HCT116 (cell line): ENCODE data around the gene PRSS36. TPM values are rescaled to one million over a fixed set of nuclear protein-coding genes. Genes with fewer than 3 reads are reported as not detected.

Experiments used
- ATAC-seq: fragments of 200-7000 bp; cut with Tn5 transposase; 2 replicates; pipeline ENCODE4 v1.9.1; 2020; ENCODE audit warnings: mild to moderate bottlenecking, moderate library complexity
- BruUV-seq: library from RNA; stranded (reverse); fragments of 400-500 nt; replicated peaks from 2 replicates; lab custom pipeline; 2021; lab: Mats Ljungman, UMichigan
- CTCF ChIA-PET: fragments of 300-600 bp; sonication (Branson Sonifier 250); formaldehyde crosslinking; loops from one replicate; lab custom pipeline; 2021; ENCODE audit warnings: antibody characterized with exemption; lab: Charles Lee
- POLR2A ChIA-PET: fragments of 300-600, 350-600 bp; sonication (Branson Sonifier 250); formaldehyde crosslinking; loops from one replicate; lab custom pipeline; 2021; ENCODE audit warnings: antibody characterized with exemption; lab: Charles Lee
- RAD21 ChIA-PET, 2 experiments: fragments of 300-600 bp; sonication (Branson Sonifier 250); formaldehyde crosslinking; loops; one replicate each; lab custom pipeline; 2023; ENCODE audit warnings: low total read pairs in 2 of 2; ENCODE audit not compliant: uncharacterized antibody in 2 of 2, unreplicated experiment in 2 of 2, low non-redundant PET in 1 of 2; lab: Charles Lee
- DNase-seq: peaks from one replicate; pipeline ENCODE4 v3.0.0-alpha.2; 2010; ENCODE audit warnings: low read depth, low spot score
- H2AFZ ChIP-seq: fragments of 200-600 bp; shearing (Covaris generic), sonication (generic); 2 replicates; pipeline ENCODE4 v1.6.1; 2017; ENCODE audit warnings: low read depth, mixed run types, mixed read lengths, antibody characterized with exemption, low read length; ENCODE audit not compliant: poor library complexity, severe bottlenecking
- H3K27ac ChIP-seq: 2 replicates; pipeline ENCODE4 v1.5.1; 2012; ENCODE audit warnings: low read depth, low read length
- H3K27me3 ChIP-seq: fragments of 200-600 bp; sonication (generic); 2 replicates; pipeline ENCODE4 v1.6.1; 2016; ENCODE audit warnings: mixed run types, low read length, mixed read lengths; ENCODE audit not compliant: insufficient read depth
- H3K36me3 ChIP-seq, 2 experiments: fragments of 200-500 bp in 1 of 2; fragments of 200-600 bp in 1 of 2; sonication (Bioruptor generic) in 1 of 2; sonication (generic) in 1 of 2; 2 replicates each; pipeline versions ENCODE4 v1.5.1 to v1.6.1; 2014 to 2016; ENCODE audit warnings: low read length in 2 of 2, inconsistent platforms in 1 of 2, mixed read lengths in 1 of 2, mixed run types in 1 of 2; ENCODE audit not compliant: insufficient read depth in 2 of 2, control insufficient read depth in 1 of 2
- H3K4me1 ChIP-seq, 2 experiments: fragments of 200-600 bp in 1 of 2; sonication (generic) in 1 of 2; 2 replicates each; pipeline versions ENCODE4 v1.5.1 to v1.6.1; 2012 to 2017; ENCODE audit warnings: low read length in 2 of 2, inconsistent platforms in 1 of 2, mild to moderate bottlenecking in 1 of 2, mixed read lengths in 1 of 2, mixed run types in 1 of 2, moderate library complexity in 1 of 2; ENCODE audit not compliant: insufficient read depth in 2 of 2, control insufficient read depth in 1 of 2
- H3K4me2 ChIP-seq: fragments of 200-600 bp; sonication (generic); 2 replicates; pipeline ENCODE4 v1.6.1; 2017; ENCODE audit warnings: mixed run types, low read length, mixed read lengths
- H3K4me3 ChIP-seq, 2 experiments: fragments of 200-600 bp in 1 of 2; sonication (generic) in 1 of 2; replicated peaks in 1 of 2; 2 replicates each; pipeline ENCODE4 v1.5.1; 2011 to 2016; ENCODE audit warnings: low read length in 2 of 2, control low read depth in 1 of 2, low read depth in 1 of 2, mild to moderate bottlenecking in 1 of 2, mixed read lengths in 1 of 2, mixed run types in 1 of 2
- H3K79me2 ChIP-seq: fragments of 200-600 bp; sonication (generic); 2 replicates; pipeline ENCODE4 v1.6.1; 2017; ENCODE audit warnings: mild to moderate bottlenecking, mixed run types, low read length, moderate library complexity, mixed read lengths; ENCODE audit not compliant: insufficient read depth
- H3K9ac ChIP-seq: fragments of 200-600 bp; sonication (generic); 2 replicates; pipeline ENCODE4 v1.6.1; 2016; ENCODE audit warnings: low read length, mixed read lengths
- H3K9me2 ChIP-seq: fragments of 200-600 bp; sonication (generic), shearing (Covaris generic); 2 replicates; pipeline ENCODE4 v1.6.1; 2017; ENCODE audit warnings: mixed run types, mild to moderate bottlenecking, moderate library complexity; ENCODE audit not compliant: insufficient read depth
- H3K9me3 ChIP-seq, 2 experiments: fragments of 200-500 bp in 1 of 2; fragments of 200-600 bp in 1 of 2; sonication (Bioruptor generic) in 1 of 2; sonication (generic) in 1 of 2; 2 replicates each; pipeline ENCODE4 v1.6.1; 2014 to 2017; ENCODE audit warnings: low read length in 2 of 2, mixed read lengths in 2 of 2, inconsistent platforms in 1 of 2, low read depth in 1 of 2, mild to moderate bottlenecking in 1 of 2, mixed run types in 1 of 2, moderate library complexity in 1 of 2; ENCODE audit not compliant: control insufficient read depth in 1 of 2, insufficient read depth in 1 of 2
- H4K20me1 ChIP-seq: fragments of 200-600 bp; sonication (generic), shearing (Covaris generic); 2 replicates; pipeline ENCODE4 v1.6.1; 2017; ENCODE audit warnings: mixed run types, mild to moderate bottlenecking, moderate library complexity; ENCODE audit not compliant: insufficient read depth
- ATF3 ChIP-seq: IDR thresholded peaks from 2 replicates; pipeline ENCODE4 v1.6.1; 2012
- CBX3 ChIP-seq: IDR thresholded peaks from 2 replicates; pipeline ENCODE4 v1.6.1; 2012; ENCODE audit warnings: low read depth
- CTCF ChIP-seq, 3 experiments: fragments of 200-600 bp in 1 of 3; sonication (generic) in 1 of 3; IDR thresholded peaks in 2 of 3; conservative IDR thresholded peaks in 1 of 3; 2 replicates each; pipeline ENCODE4 v1.5.1; 2012 to 2017; ENCODE audit warnings: low read depth in 2 of 3, low read length in 2 of 3, antibody characterized with exemption in 1 of 3, borderline replicate concordance in 1 of 3, control low read depth in 1 of 3, mild to moderate bottlenecking in 1 of 3, mixed read lengths in 1 of 3, mixed run types in 1 of 3, moderate library complexity in 1 of 3; ENCODE audit not compliant: insufficient read depth in 1 of 3
- EGR1 ChIP-seq: IDR thresholded peaks from 2 replicates; pipeline ENCODE4 v1.6.1; 2012; ENCODE audit warnings: low read depth
- ELF1 ChIP-seq: IDR thresholded peaks from 2 replicates; pipeline ENCODE4 v1.6.1; 2012; ENCODE audit warnings: low read depth, borderline replicate concordance
- EZH2 ChIP-seq: fragments of 200-600 bp; sonication (generic); IDR thresholded peaks from 2 replicates; pipeline ENCODE4 v1.6.1; 2017; ENCODE audit warnings: antibody characterized with exemption, mixed run types
- EZH2phosphoT487 ChIP-seq: fragments of 200-600 bp; IDR thresholded peaks from 2 replicates; pipeline ENCODE4 v1.6.1; 2018; ENCODE audit warnings: antibody characterized with exemption, borderline replicate concordance
- JUND ChIP-seq: IDR thresholded peaks from 2 replicates; pipeline ENCODE4 v1.6.1; 2012
- RAD21 ChIP-seq: IDR thresholded peaks from 2 replicates; pipeline ENCODE4 v1.6.1; 2012; ENCODE audit warnings: low read depth, mild to moderate bottlenecking
- SIN3A ChIP-seq: IDR thresholded peaks from 2 replicates; pipeline ENCODE4 v1.6.1; 2012; ENCODE audit warnings: low read depth
- SP1 ChIP-seq: IDR thresholded peaks from 2 replicates; pipeline ENCODE4 v1.6.1; 2012; ENCODE audit warnings: low read depth
- SRF ChIP-seq: IDR thresholded peaks from 2 replicates; pipeline ENCODE4 v1.6.1; 2012; ENCODE audit warnings: low read depth
- TCF7L2 ChIP-seq: IDR thresholded peaks from 2 replicates; pipeline ENCODE4 v1.7.0; 2011; ENCODE audit warnings: borderline replicate concordance, inconsistent platforms; ENCODE audit not compliant: insufficient read depth, insufficient read length; ENCODE audit errors: extremely low read depth
- YY1 ChIP-seq: IDR thresholded peaks from 2 replicates; pipeline ENCODE4 v1.6.1; 2011; ENCODE audit warnings: low read length, low read depth, moderate library complexity, mild to moderate bottlenecking; ENCODE audit not compliant: insufficient replicate concordance; ENCODE audit errors: extremely low read depth
- ZFX ChIP-seq: fragments of 450-650 bp; IDR thresholded peaks from 2 replicates; pipeline ENCODE4 v1.6.1; 2017
- intact Hi-C: fragments of 100-400 bp; cut with micrococcal nuclease; formaldehyde crosslinking; loops from 2 replicates; pipeline ENCODE4 v1.10.0; 2022
- total RNA-seq: library from RNA; stranded (reverse); gene quantifications from one replicate; pipeline ENCODE4 v1.2.1, GENCODE V29; 2021; ENCODE audit not compliant: unreplicated experiment
- TF ChIP-seq, protein P1 (sequence below): IDR thresholded peaks from 2 replicates; pipeline ENCODE4 v1.6.1; 2012; ENCODE audit warnings: low read depth
- TF ChIP-seq, protein P2 (sequence below): IDR thresholded peaks from 2 replicates; pipeline ENCODE4 v1.6.1; 2012

PRSS36 gene
- total RNA-seq, 1 experiment from 2014 or later, result not detected

DNA sequence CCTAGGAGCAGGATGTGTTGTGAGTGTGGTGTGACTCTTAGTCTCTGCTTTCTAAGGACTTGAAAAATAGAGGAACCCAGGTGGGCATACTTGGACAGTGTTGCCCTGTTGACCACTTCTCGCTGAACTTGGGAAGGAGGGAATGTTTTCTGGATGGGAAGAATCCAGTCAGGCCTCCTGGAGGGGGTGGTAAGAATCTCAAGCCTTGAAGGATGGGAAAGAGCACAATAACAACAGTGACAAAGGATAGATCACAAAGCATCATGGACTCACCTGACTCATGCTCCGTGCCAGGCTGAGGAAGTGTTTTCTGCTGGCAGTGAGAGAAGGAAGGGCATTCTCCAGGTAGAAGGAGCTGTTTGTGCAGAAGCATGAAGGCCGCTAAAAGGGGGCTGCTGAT, 24.0 kb downstream of the PRSS36 start:
- no peak overlapping the region for H3K9ac ChIP-seq
- peaks cover 6 to 7% of the 10 kb centered on the region in 2 experiments; a peak in 3 of 4 replicates for H3K36me3 ChIP-seq
- no peak for TF ChIP-seq SP1
- no peak for TF ChIP-seq TCF7L2
- no peak for TF ChIP-seq YY1
- TF ChIP-seq, protein P1, sequence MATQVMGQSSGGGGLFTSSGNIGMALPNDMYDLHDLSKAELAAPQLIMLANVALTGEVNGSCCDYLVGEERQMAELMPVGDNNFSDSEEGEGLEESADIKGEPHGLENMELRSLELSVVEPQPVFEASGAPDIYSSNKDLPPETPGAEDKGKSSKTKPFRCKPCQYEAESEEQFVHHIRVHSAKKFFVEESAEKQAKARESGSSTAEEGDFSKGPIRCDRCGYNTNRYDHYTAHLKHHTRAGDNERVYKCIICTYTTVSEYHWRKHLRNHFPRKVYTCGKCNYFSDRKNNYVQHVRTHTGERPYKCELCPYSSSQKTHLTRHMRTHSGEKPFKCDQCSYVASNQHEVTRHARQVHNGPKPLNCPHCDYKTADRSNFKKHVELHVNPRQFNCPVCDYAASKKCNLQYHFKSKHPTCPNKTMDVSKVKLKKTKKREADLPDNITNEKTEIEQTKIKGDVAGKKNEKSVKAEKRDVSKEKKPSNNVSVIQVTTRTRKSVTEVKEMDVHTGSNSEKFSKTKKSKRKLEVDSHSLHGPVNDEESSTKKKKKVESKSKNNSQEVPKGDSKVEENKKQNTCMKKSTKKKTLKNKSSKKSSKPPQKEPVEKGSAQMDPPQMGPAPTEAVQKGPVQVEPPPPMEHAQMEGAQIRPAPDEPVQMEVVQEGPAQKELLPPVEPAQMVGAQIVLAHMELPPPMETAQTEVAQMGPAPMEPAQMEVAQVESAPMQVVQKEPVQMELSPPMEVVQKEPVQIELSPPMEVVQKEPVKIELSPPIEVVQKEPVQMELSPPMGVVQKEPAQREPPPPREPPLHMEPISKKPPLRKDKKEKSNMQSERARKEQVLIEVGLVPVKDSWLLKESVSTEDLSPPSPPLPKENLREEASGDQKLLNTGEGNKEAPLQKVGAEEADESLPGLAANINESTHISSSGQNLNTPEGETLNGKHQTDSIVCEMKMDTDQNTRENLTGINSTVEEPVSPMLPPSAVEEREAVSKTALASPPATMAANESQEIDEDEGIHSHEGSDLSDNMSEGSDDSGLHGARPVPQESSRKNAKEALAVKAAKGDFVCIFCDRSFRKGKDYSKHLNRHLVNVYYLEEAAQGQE, result no peak
- TF ChIP-seq EZH2phosphoT487, result no peak
- TF ChIP-seq CBX3, result no peak
- no peak for TF ChIP-seq RAD21
- no peak for TF ChIP-seq CTCF (IDR thresholded peaks at IDR 0.05 in 2 of 3, conservative IDR thresholded peaks at IDR 0.05 in 1 of 3; ENCODE audit: borderline replicate concordance in 1 of 3, insufficient read depth in 1 of 3, low read depth in 2 of 3, low read length in 2 of 3)
- no peak for TF ChIP-seq SRF
- no peak for TF ChIP-seq EZH2
- TF ChIP-seq, protein P2, sequence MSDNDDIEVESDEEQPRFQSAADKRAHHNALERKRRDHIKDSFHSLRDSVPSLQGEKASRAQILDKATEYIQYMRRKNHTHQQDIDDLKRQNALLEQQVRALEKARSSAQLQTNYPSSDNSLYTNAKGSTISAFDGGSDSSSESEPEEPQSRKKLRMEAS, result no peak
- TF ChIP-seq EGR1, result no peak
- no peak for TF ChIP-seq JUND
- no peak for TF ChIP-seq ZFX
- TF ChIP-seq SIN3A, result no peak
- no peak for TF ChIP-seq ATF3
- no peak for TF ChIP-seq ELF1
- TF ChIP-seq, all 23 proteins: peak for 0
- Histone ChIP-seq H4K20me1 (no peaks in the 10 kb centered on the region), H3K27me3 (no peaks in the 10 kb centered on the region), H2AFZ (no peak overlapping the region), H3K4me1 (peaks cover 7% of the 10 kb centered on the region in 2 experiments), H3K4me2 (no peak overlapping the region), H3K79me2 (no peaks in the 10 kb centered on the region), H3K9me2 (no peaks in the 10 kb centered on the region), H3K9me3 (no peaks in the 10 kb centered on the region), H3K4me3 (no peak overlapping the region), H3K27ac (no peak overlapping the region)
- ChIA-PET CTCF (no interaction called here), RAD21 (no interaction called here), POLR2A (interaction anchor here (1.7 kb wide), 1 partner anchor 8 kb away, joined by 7 read pairs; the partner anchor contains the start of gene KAT8)
- no TSS peak for BruUV-seq
- DNase-seq, result no peak
- no peak for ATAC-seq
- intact Hi-C loops, result no loop called here
